Vagina (tissue), 2 donors: Measurements from ENCODE around the gene ARHGEF39.

Experiments
- POLR2A ChIP-seq, 2 donors: fragments of 450-650 bp; IDR thresholded peaks; one replicate each; pipeline ENCODE4 v1.6.1; 2017; ENCODE audit warnings: antibody characterized with exemption in 2 of 2, mild to moderate bottlenecking in 2 of 2, moderate library complexity in 2 of 2
- POLR2AphosphoS5 ChIP-seq, 2 donors: sonication (generic); formaldehyde crosslinking; IDR thresholded peaks; one replicate each; pipeline ENCODE4 v1.9.0; 2017; ENCODE audit warnings: antibody characterized with exemption in 2 of 2, mild to moderate bottlenecking in 2 of 2, low read depth in 1 of 2; ENCODE audit not compliant: insufficient read depth in 1 of 2
- TF ChIP-seq, protein P1 (sequence below), 3 experiments: fragments of 450-650 bp in 2 of 3; fragments of 200-600 bp in 1 of 3; sonication (generic) in 1 of 3; IDR thresholded peaks; one replicate each; pipeline ENCODE4 v1.5.1; 2017 to 2019; ENCODE audit warnings: antibody characterized with exemption in 3 of 3, mild to moderate bottlenecking in 2 of 3, moderate library complexity in 2 of 3

GRCh38 chr9:35629597-35629996 is 35.4 kb downstream of the ARHGEF39 start:
- TF ChIP-seq POLR2A (IDR thresholded peaks at IDR 0.05), result no peak
- TF ChIP-seq, protein P1, sequence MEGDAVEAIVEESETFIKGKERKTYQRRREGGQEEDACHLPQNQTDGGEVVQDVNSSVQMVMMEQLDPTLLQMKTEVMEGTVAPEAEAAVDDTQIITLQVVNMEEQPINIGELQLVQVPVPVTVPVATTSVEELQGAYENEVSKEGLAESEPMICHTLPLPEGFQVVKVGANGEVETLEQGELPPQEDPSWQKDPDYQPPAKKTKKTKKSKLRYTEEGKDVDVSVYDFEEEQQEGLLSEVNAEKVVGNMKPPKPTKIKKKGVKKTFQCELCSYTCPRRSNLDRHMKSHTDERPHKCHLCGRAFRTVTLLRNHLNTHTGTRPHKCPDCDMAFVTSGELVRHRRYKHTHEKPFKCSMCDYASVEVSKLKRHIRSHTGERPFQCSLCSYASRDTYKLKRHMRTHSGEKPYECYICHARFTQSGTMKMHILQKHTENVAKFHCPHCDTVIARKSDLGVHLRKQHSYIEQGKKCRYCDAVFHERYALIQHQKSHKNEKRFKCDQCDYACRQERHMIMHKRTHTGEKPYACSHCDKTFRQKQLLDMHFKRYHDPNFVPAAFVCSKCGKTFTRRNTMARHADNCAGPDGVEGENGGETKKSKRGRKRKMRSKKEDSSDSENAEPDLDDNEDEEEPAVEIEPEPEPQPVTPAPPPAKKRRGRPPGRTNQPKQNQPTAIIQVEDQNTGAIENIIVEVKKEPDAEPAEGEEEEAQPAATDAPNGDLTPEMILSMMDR (IDR thresholded peaks at IDR 0.05), result no peak
- TF ChIP-seq POLR2AphosphoS5 (IDR thresholded peaks at IDR 0.05; ENCODE audit: insufficient read depth in 1 of 2, low read depth in 1 of 2), result no peak
